HG02943 (cell line): ENCODE measurements around the gene TCP10L.

ENCODE experiments used
- ATAC-seq: cut with Tn5 transposase; IDR thresholded peaks from one replicate; pipeline ENCODE4 v1.9.1; 2021; ENCODE audit warnings: mild to moderate bottlenecking, low read depth, moderate library complexity; ENCODE audit not compliant: unreplicated experiment

TCP10L gene

DNA sequence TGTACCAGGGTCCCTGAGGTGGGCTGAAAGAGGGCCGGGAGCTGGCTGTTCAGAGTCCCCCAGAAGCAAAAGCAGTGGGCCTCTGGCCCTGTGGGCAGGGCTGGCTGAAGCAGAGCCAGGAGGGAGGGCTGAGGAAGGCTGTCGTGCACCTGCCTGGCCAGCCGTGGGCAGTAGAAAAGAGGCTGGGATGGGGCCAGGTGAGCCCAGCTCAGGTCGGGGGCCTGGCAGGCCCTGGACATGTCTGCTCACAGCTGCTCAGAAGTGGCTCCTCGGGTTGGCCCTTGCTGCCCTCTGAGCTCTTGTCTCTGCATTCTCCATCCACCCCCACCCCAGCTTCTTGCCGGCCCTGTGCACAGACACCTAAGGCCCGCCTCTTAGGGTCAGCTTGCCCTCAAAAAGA lies 60.0 kb downstream of the TCP10L start:
- no peak for ATAC-seq

DNA sequence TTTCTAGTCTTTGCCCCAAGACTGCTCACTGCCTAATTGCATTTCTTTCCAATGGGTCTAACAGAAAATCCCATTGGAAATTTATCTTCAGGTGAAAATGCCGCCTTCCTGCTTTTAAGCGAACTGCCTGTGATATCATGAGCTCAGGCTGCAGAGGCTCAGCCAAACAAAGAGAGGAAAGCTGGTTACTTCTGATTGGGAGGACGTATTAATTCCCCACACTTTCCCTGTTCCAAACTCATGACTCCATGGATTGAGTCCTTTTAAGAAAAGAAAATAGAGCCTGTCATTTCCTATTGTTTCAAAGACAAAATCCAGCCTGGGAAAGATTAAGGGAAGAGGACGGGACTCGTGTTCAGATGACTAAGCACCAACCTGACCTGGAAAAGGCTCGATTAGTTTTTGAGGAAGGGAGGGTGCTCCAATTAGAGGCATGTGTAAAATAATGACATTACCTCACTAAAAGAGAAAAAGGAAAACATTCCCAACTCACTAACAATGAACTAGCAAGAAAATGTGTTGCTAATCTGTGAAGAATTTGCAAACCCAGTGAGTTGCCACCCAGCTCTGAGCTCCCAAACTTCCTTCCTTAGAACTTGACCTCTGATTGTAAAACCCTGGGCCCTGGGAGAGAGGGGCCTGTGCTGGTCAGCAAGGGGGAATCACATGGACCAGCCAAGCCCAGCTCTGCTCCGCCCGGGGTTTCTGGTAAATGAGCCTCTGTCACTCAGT lies 61.2 kb downstream of the TCP10L start:
- no peak for ATAC-seq
